Measurements from ENCODE around the gene GRHL3. TPM values are rescaled to one million over a fixed set of nuclear protein-coding genes. Genes with fewer than 3 reads are reported as not detected.
A peak's percentile ranks its signal among the peaks of the same experiment; 100 is the strongest.

GRHL3 gene
- total RNA-seq, 4 donors from 2014 or later: not detected

- TF ChIP-seq CTCF (IDR thresholded peaks at IDR 0.05) (no peak), POLR2A (IDR thresholded peaks at IDR 0.05) (no peak), EP300 (IDR thresholded peaks at IDR 0.05) (no peak)
- Histone ChIP-seq H3K27me3 (no peaks in the 10 kb centered on the region), H3K4me3 (no peak overlapping the region), H3K27ac (no peak overlapping the region), H3K9me3 (no peaks in the 10 kb centered on the region), H3K4me1 (peaks cover 0 to 12% (median 0%) of the 10 kb centered on the region in 4 donors), H3K36me3 (peaks cover 0 to 9% (median 0%) of the 10 kb centered on the region in 3 donors)
- no peak for DNase-seq (ENCODE audit: low spot score in 2 of 2)
- WGBS, 2 donors: 87 to 92% methylated on average over 9 of the region's 9 CpGs
Observed at GRCh38 chr1:24366707-24367106, 47.5 kb downstream of the GRHL3 start.

DNA sequence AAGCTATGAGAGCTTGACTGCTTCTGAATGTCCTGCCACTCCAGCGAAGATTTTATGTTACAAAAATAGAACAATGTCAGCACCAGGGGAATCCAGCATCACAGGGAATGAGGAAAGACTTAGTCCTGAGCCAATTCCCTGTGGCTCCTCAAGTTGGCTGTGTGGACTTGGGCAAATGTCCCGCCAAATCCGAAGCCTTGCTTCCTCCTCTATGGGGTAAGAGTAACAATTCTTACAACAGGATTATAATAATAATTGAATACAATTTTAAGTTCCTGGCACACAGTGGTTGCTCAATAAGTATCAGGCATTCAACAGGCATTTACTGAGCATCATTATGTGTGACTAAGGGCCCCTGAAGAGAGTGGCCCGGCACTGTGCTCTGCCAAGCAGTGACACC, 50.0 kb downstream of the GRHL3 start:
- TF ChIP-seq EP300 (IDR thresholded peaks at IDR 0.05) (peak in 1 of 2 donors; percentile 72), CTCF (IDR thresholded peaks at IDR 0.05) (no peak)
- WGBS, 2 donors: 78 to 80% methylated on average over 4 of the region's 4 CpGs
- DNase-seq (ENCODE audit: low spot score in 2 of 2): peak; percentile 22 to 58
- H3K4me1 ChIP-seq: peaks cover 0 to 12% (median 0%) of the 10 kb centered on the region in 4 donors
- no peaks in the 10 kb centered on the region for H3K27me3 ChIP-seq
- no peaks in the 10 kb centered on the region for H3K9me3 ChIP-seq
- H3K27ac ChIP-seq: peak overlapping the region in 1 of 4 donors; percentile 41
- no peak overlapping the region for H3K4me3 ChIP-seq
- peaks cover 0 to 29% (median 0%) of the 10 kb centered on the region in 3 donors for H3K36me3 ChIP-seq

DNA sequence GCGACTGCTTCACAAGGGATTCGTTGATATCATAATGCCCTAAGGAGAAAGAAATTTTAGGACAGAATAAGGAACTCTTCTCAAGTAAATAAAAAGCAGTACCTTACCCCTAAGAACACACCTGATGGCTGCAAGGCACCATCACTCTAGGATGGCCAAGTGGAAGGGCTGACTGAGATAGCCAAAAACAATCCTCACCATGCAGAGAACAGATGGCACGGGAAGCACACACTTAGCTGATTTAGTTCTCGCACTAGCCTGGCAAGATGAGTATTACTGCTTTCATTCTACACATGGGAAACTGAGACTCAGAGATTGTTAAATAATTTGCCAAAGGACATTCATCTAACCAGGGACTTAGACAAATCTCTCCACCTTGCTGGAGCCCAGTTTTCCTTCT, 50.6 kb downstream of the GRHL3 start:
- peak overlapping the region in 1 of 4 donors; percentile 3 for H3K27ac ChIP-seq
- 87 to 90% methylated on average over 4 of the region's 4 CpGs for WGBS, 2 donors
- H3K27me3 ChIP-seq: no peaks in the 10 kb centered on the region
- no peak overlapping the region for H3K4me3 ChIP-seq
- H3K9me3 ChIP-seq: no peaks in the 10 kb centered on the region
- peaks cover 0 to 29% (median 0%) of the 10 kb centered on the region in 3 donors for H3K36me3 ChIP-seq
- peaks cover 0 to 11% (median 0%) of the 10 kb centered on the region in 4 donors for H3K4me1 ChIP-seq
- TF ChIP-seq EP300 (IDR thresholded peaks at IDR 0.05) (no peak), CTCF (IDR thresholded peaks at IDR 0.05) (no peak), POLR2A (IDR thresholded peaks at IDR 0.05) (no peak)
- DNase-seq (ENCODE audit: low spot score in 2 of 2): no peak

DNA sequence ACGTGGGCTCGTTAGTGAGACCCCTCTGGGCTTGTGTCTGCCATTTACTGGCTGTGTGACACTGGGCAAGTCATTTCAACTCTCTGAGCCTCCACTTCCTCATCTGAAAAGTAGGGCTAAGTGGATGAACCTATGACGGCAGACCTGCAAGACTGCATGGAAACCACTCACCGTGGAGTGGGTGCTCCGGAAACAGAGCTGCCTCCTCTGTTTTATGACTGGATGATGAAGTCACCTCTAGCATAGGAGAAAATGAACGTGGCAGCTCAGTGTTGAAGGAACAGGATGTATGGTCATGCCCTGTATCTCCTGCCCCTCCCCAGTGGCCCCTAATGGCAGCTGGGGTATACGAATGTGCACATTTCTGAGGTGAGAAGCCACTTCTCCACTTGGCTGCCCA, 53.9 kb downstream of the GRHL3 start:
- H3K4me1 ChIP-seq: peaks cover 0 to 3% (median 0%) of the 10 kb centered on the region in 4 donors
- no peak overlapping the region for H3K27ac ChIP-seq
- peaks cover 0 to 40% (median 0%) of the 10 kb centered on the region in 3 donors for H3K36me3 ChIP-seq
- DNase-seq (ENCODE audit: low spot score in 2 of 2): no peak
- H3K27me3 ChIP-seq: no peaks in the 10 kb centered on the region
- H3K9me3 ChIP-seq: no peaks in the 10 kb centered on the region
- TF ChIP-seq POLR2A (IDR thresholded peaks at IDR 0.05) (no peak), EP300 (IDR thresholded peaks at IDR 0.05) (no peak), CTCF (IDR thresholded peaks at IDR 0.05) (no peak)
- 86% methylated on average over 7 of the region's 7 CpGs for WGBS, 2 donors
- H3K4me3 ChIP-seq: no peak overlapping the region

DNA sequence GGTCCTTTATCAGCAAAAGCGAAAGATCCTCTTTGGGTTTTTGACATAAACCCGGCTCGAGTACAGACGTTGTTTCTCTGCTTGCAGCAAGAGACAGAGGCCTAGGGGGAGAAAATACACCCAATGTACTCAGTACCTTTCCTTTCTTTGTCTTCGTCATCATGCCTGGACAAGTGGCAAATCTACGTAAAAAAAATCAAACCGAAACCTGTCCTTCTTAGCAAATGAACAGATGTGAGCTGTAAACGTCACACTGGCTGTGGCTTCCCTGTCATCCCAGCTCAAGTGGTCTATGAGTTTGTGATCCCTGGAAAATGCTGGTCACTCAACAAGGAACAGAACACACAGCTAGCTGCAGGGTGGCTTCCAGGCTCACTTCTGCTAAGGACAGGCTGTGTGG, 54.6 kb downstream of the GRHL3 start:
- DNase-seq (ENCODE audit: low spot score in 2 of 2): no peak
- Histone ChIP-seq H3K4me1 (peaks cover 0 to 2% (median 0%) of the 10 kb centered on the region in 4 donors), H3K36me3 (peaks cover 0 to 46% (median 0%) of the 10 kb centered on the region in 3 donors), H3K9me3 (no peaks in the 10 kb centered on the region), H3K4me3 (no peak overlapping the region), H3K27me3 (no peaks in the 10 kb centered on the region), H3K27ac (no peak overlapping the region)
- 84 to 86% methylated on average over 8 of the region's 8 CpGs for WGBS, 2 donors
- TF ChIP-seq POLR2A (IDR thresholded peaks at IDR 0.05) (no peak), CTCF (IDR thresholded peaks at IDR 0.05) (no peak), EP300 (IDR thresholded peaks at IDR 0.05) (no peak)

Measured in tibial nerve (tissue), 4 donors.